Stimulated activated naive CD8-positive, alpha-beta T cell treated with anti-CD3 and anti-CD28 coated beads, Interleukin-15, Interleukin-2, amounts not matched to agents 100 U/mL and 50 U/mL, for 24 hours (primary cell): ENCODE data around the gene F8.
A peak's percentile ranks its signal among the peaks of the same experiment; 100 is the strongest.
"Not testable (repeated sequence)": the region's sequence is repeated elsewhere in the genome, so short reads cannot be mapped to it uniquely, and the experiment has no call there.

Experiments
- ATAC-seq: fragments of 150-1000 bp; cut with Tn5 transposase; one replicate; pipeline ENCODE4 v1.10.0; 2021
- DNase-seq: peaks from one replicate; pipeline ENCODE4 v3.0.0; 2021

Gene F8

DNA sequence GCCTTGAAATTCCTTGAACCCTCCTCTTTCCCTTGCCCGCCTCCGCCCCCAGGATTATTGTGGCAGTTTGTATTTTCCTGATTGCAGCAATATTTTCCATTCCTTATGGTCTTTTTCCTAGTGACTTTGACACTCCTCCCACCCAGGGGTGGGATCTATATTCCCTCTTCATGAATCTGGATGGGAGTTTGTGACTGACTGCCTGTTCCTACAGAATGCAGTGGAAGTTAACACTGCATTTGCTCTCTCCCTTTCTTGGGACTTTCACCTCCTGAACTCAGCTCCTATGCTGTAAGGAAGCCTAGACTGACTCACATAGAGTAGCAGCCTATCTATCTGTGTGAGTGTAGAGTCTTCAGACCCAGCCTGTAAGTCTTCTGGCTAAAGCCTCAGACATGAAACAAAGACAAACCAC is 6.4 kb upstream of the F8 start:
- DNase-seq, result no peak
- no peak for ATAC-seq

DNA sequence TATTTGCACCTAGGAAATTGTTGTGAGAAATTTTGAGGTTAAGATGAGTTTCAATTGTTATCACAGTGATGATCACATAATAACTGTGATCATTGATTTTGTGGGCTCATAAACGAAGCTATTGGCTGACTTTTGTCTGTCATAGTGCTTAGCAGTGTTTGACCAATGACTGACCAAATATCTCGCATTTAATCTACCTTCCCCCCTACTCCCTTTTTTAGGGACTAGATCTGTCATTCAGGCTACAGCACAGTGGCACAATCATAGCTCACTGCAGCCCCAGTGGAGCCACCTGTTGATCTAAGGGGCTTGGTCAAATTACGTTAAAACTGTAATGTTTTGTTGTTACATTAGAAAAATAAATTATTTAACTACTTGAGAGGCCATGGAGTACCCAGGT is 5.6 kb upstream of the F8 start:
- DNase-seq (no peak), ATAC-seq (no peak)

DNA sequence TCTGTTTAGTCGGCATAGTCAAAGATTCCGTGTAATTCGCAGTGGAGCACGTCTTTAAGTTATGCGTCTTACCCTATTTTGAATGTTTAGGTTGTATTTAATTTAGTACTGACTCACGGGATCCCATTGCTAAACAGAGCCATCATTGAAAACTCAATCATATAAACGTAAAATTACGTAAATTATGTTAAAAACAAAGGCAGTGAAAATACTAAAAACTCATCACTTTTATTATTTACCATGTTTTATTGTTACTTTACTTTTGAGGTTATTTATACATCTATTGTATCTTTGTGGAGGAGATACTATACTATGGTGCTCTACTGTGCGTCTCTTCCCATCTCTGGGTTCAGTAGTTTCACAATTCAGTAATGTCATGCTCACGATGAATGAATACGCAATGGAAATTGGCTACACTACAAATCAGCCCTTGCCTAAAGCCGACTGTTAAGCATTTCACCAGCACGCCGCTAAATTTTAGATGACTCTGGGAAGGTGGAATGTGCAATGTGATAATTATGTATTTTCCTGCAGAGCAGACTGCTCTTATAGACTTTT is 5.1 kb upstream of the F8 start:
- DNase-seq (no peak), ATAC-seq (peak; percentile 26)

DNA sequence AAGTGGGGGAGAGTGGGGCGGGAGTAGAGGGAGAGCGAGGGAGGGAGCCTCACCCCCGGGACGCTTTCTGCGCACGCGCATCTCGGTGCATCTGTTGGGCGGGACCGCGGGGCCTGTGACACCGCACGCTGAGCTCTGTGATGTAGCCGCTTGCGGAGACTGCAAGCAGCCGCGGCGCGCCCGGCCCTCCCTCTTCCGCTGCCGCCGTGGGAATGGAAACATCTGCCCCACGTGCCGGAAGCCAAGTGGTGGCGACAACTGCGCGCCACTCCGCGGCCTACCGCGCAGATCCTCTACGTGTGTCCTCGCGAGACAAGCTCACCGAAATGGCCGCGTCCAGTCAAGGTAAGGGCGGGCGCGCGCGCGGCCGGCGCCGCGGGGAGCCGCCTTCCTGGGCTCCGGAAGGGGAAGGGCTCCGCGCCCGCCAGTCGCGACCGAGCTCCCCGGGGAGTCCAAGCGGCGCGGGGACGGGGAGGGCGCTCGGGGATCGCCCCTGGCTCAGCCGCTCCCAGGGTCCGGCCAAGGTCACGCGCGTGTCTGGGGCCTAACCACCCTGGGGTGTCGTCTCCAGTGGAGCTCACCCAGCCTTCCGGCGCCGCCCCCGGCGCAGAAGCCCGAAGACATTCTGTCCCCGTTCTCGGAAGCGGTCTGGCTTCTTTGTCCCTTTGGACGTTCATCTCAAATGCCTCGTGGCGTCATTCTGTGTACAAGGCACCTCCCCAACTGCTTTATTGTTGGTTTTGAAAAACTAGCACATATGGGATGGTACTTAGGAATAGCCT is 4.4 kb upstream of the F8 start, which contains the start of gene FUNDC2:
FUNDC2 (plus strand) TSS at position 118 of the 782 bp plus-strand sequence; CDS start at position 213, 95 bp downstream.
- ATAC-seq (peak; percentile 90), DNase-seq (peak; percentile 91)

DNA sequence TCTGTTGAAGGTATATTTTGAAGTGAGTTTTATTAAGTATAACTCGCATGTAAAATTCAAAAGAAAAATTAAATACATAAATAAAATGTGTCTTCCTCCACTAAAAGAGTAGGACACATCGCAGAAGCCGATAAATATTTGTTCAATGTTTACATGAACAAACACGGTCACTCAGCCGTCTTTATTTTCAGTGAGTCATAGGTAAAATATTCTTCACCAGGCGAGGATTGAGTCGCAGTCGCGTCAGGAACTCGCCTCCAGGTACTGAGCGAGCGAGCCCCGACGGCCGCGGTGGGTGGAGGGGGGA is 3.9 kb upstream of the F8 start:
- ATAC-seq (no peak), DNase-seq (no peak)

DNA sequence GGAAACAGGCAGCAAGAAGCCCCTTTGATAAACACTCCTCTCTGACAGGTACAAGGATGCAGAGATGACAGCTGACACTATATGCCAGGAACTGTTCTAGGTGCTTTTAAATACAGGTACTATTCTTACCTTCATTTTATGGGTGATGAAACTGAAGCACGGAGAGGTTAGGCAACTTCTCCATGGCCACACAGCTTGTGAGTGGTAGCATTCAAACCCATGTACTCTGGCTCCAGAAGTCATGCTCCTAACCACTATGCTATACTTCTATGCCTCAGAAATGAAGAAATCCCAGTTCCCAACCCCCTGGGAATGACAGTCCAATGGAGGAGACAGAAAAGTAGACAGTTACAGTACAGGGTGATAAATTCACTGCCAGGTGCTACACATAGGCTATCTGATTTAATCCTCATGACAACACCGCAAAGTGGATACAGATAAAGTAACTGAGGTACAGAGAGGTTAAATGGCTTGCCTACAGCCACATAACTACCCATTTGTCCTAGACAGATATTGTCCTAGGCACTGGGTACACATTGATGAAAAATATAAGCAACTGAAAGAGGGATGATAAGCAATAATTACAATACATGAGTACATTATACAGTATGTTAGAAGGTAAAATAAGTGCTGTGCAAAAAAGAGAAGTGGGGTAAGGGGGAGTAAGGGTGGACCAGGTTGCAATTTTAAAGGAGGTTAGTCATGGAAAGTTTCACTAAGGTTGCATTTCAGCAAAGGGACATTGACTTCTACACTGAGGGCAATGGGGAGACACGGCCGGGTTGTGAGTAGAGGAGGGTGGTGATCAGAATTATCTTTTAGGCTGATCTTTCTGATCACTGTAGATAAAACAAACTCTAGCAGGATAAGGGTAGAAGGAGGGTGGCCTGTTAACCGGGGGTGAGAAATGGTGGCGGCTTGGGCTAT is 1.6 kb upstream of the F8 start:
- no peak for ATAC-seq
- DNase-seq, result no peak

DNA sequence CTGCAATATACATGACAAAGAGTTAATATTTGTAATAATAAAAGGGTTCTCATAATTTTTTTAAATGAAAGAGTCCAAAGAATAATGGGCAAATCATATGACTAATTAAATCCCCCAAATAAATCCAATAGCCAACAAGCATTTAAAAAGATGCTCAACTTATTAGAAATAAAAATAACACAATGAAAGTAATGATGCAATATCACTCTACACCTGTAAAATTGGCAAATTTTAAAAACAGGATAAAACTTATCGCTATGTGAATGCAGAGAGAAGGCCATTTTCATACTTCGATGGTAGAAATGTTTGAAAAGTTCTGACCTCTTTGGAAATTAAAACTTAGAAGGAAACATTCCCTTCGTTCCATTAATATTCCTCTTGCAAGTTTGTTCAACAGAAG is 1.9 kb downstream of the F8 start:
- ATAC-seq (no peak), DNase-seq (no peak)

DNA sequence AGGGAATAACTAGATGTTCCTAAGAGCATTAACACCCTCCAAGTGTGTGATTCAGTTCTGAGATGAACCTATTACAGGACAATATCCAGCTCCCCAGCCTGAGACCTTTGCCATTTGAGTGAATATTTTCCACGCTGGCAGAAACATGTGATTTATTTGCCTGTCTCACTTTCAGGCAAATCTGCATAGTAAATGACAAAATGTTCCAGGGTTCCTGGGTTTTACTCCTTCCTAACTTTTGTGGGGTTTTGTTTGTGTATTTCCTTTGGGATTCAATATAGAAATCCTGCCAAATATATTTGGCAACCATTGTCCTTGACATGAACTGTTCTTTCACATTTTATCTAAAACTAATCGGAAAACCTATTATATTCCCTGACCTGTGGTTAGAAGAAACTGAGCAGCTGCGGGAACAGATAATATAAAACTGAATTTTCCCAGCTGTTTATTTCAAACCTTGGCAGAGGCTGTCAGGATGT is 12.5 kb downstream of the F8 start:
- DNase-seq, result no peak
- no peak for ATAC-seq

DNA sequence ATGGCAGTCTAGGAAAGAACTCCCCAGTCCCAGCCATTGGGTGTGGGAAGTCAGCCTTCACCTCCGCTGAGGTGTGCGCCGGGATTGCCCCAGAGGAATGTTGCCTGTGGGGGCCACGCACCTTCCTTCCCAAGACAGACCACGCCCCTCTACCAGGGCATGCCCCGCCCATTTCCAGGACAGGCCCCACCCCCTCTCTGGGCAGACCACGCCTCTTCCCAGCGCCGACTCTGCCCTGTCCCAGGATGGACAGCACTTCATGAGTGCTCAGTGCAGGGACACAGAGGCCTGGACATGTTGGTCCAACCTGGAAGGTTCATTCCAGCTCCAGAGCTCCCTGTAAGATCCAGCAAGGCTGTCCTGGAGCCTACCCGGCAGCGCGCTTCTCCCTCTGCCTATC is 13.9 kb downstream of the F8 start:
- not testable (repeated sequence) for DNase-seq, ATAC-seq

DNA sequence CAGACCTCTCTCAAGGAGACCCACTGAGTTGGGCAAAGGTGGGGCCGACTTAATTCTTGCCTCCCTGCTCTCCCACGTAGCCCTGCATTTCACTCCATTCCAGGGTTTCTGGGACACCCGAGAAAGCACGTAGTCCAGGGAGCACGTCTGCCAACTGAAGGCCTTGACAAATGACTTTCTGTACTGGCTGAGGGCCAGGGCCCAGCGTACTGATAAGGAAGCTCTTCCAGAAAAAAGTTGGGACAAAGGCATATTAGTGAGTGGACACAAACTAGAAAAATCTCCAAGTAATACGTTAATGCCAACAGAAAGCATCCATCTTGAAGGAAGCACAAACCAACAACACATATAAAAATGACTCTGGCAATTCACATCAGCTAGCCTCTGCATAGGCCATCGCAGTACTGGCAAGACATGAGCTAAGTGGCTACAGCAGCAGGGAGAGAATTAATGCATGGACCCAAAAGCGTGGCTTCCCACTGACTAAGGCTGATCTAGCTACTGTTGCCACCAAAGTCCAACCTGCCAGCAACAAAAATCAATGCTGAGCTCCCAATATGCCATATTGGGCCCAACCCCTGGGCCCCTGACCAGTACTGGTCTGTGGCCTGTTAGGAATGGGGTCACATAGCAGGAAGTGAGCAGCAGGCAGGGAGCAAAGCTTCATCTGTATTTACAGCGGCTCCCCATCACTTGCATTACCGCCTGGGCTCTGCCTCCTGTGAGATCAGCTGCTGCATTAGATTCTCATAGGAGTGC is 15.4 kb downstream of the F8 start:
- not testable (repeated sequence) for DNase-seq

DNA sequence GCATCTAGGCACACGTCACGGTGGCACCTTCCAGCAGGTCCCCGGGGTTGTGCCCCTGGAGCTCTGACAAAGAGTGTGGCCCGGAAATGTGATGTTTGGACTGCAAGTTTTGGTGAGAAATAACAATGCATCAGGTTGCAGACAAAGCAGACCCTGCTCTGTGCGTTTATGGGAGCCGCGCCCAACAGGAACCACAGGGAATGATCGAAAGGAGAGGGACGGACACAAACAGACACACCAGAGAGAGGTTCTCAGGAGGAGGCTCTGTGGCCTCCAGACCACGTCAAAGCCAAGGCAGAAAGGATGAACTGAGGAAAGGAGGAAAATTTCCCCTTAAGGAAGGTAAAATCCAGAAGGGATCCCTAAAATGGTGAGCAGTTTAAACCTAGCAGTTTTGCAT is 16.1 kb downstream of the F8 start:
- DNase-seq, ATAC-seq: not testable (repeated sequence)

More for the DNA sequence above, 15.4 kb downstream of the F8 start:
- ATAC-seq, result not testable (repeated sequence)

DNA sequence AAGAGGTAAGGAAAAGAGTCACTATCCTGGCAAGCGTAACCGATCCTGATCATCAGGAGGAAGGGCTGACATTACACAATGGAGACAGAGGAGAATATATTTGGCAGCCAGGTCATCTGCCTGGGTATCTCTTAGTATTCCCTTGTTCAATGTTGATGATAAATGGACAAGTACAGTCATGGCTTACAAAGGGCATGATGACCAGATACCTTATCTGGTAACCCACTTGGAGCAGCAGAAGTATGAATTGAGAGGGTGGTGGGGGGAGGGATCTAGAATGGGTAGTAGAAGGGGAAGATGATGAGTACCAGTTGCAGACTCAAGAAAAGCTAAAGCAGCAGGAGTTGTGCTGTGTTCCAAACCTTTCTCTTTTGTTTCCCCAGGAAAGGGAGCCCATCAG is 17.3 kb downstream of the F8 start:
- ATAC-seq (no peak), DNase-seq (no peak)

DNA sequence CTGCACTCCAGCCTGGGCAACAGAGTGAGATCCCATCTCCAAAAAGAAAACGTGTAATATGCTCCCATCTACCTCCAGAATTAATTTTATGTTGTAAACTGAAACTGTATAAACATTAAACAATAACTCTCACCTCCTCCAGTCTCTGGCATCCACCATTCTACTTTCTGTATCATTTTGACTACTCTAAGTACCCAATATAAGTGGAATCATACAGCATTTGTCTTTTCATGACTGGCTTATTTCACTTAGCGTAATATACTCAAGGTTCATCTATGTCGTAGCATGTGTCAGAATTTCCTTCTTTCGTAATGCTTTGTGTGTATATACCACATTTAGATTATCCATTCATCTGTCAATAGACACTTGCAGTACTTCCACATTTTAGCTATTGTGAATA is 20.6 kb downstream of the F8 start:
- ATAC-seq (no peak), DNase-seq (no peak)

DNA sequence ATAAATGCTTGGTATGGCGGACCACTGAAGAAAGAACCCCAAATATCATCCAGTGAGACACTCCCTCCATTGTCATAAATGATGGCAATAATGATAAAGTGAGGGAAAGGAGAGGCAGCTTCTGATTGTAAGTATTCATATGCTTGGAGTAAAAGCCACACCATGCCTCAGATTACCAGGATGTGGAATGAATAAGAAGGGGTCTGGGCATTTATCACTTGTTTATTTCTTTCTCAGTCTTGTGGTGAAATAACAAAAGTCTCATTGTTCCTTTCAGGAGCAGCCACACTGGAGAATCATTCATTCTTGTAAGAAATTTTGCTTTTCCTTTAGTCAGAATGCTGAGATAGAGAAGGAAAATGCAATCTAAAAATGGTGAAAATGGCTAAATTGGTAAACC is 21.7 kb downstream of the F8 start:
- ATAC-seq, result no peak
- DNase-seq, result no peak

DNA sequence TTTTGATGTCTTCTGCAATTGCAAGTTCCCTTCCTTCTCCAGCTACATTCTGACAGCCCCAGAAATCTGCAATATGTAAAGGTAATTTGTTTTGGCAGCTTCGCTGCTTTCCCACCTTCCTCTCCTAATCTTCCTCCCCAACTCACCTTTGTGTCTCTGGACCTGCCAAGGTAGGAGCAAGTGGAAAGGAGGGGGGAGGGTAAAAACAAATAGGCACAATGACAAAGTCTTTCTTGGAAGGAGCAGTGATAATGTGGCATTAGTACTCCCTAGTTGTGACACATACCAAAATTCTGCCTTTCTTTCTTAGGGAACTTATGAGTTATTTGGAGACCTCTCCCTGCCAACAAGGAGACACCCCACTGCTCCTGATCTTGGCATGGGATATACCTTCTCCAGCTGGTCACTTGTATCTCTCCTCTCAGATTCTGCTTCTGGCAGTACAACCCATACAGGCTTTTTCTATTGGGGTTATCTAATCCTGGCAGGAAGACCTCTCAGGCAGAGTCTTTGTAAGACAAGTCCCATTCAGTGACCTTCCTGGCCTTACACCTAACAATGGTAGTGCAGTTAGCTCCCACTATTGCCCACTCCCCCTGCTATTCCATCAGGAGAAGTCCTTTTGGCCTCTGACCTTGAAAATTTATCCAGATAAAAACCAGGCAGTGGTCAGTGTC is 24.2 kb downstream of the F8 start:
- no peak for DNase-seq
- no peak for ATAC-seq

DNA sequence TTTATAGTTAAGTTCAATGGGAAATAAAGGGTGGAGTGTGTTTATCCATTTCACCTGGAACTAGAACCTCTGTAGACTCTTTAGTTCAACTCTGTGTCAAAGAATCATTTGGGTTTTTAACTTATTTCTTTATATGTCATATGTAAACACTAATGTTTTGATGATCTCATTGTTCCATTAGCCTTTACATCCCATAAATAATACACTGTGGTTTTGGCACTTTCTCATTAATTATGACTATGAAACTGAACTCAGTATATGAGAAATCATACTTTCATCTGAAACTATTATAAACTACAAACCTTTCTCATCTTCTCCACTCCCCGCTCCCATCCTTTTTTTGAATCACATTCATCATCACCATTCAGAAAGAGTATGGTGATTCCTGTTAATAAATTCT is 31.0 kb downstream of the F8 start:
- no peak for DNase-seq
- peak; percentile 46 for ATAC-seq

DNA sequence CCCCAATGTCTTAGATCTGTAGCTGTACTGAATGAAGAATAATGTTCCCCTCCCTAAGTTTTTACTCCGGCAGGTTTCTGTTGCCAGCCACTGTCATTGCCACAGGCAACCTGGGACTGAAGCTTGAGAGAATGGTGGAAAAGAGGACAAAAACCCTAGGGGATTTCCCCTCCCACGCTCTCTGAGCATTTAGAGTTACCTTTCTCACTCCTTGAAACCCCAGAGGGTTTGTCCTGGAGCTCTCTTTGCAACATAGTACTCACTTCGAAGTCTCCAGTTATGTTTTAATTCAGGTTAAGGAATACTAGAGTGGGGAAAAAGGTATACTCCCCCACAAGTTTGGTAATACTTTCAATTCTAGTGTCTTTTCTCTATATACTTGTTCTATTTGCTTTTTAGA is 31.5 kb downstream of the F8 start:
- ATAC-seq, result peak; percentile 75
- DNase-seq, result peak; percentile 36

DNA sequence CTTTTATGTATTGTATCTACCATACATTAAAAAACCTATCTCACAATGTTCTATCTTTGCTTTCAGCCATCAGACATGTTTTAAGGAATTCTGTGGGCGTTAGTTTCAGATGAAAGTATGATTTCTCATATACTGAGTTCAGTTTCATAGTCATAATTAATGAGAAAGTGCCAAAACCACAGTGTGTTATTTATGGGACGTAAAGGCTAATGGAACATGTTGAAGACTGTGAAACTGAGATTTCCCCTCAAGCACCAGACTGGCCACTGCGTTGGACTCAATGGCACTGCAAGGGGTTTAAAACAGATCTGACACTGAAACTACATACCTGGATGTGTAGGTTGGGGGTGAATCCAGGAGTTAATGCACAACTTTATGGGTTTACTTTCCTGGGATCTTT is 32.0 kb downstream of the F8 start:
- no peak for DNase-seq
- peak; percentile 69 for ATAC-seq

DNA sequence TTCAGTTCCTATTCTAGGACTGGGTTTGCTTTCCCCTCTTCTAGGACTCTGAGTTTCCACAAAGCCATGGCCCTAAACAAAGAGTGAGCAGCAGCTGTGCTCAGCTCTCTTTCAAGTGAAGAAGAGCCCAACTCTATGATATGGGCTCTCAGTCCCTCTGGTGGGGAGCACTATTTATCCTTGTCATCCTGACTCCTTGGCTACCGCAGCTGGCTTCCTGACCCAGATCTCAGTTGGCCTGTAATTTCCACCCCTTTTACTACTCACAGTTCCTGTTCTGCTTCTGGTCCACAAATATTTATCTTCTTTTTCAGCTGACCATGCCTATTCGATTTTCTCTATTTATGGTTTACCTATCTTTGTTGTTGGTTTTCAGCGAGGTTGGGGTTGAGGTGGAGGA is 33.8 kb downstream of the F8 start:
- ATAC-seq (no peak), DNase-seq (no peak)

DNA sequence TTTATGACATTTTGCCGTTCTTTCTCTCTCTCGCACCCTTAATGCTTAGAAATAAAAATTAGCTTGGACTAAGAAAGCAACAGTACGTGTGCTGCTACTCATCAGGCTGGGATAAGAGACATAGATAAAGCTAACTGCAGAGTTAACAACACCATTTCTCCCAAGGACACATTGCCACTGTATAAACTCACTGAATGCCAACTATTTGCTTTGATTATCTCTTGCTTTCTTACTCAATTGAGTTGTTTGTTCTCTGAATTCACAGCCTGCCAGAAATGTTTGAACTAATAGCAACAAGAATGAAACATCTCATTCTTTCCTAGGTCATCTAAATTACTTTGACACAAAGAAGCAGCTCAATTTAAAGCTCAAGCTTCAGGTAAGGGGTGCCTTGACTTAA is 34.6 kb downstream of the F8 start:
- DNase-seq, result no peak
- no peak for ATAC-seq

DNA sequence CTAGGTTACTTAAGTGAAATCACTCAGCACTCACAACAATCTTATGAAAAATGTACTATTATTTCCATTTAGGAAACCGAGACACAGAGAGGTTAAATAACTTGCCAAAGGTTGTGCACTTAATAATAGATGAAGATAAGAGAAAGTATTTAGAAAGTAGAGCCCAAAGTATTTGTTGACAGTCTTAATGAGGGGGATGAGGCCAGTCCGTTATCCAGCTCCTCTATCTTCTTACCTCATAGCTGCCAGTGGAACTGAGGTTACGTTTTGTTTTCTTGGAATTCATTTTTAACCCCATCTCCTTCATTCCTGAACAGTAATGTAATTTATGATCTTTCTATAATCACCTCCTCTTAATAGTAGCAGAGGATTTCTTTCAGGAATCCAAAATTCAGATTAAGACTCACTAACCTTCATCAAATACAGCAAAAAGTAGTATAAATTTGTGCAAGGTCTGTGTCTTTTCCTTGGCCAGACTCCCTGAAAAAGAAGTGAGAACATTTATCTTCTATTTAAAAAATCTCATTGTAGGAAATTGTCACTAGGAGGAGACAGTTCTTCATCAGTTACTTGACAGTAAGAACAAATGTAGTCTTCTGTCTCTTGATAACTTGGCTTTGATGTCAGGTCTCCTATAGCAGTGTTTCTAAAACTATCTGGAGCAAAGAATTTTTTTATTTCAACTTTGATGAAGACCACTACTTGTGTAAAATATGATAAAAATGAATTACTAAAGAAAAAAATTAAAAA is 35.5 kb downstream of the F8 start:
- DNase-seq (no peak), ATAC-seq (no peak)
